HG03103 (cell line): ENCODE measurements around the gene SGPL1.
"Not testable (repeated sequence)": the region's sequence is repeated elsewhere in the genome, so short reads cannot be mapped to it uniquely, and the experiment has no call there.

ENCODE experiments used
- ATAC-seq: cut with Tn5 transposase; IDR thresholded peaks from one replicate; pipeline ENCODE4 v1.9.1; 2021; ENCODE audit warnings: low read depth; ENCODE audit not compliant: unreplicated experiment

SGPL1 gene

GRCh38 chr10:70815504-70816219, at the start of gene SGPL1:
TSS of gene SGPL1 (plus strand) at chr10:70815948. CDS start at chr10:70816854, 906 bp downstream.
- ATAC-seq, result peak; percentile 82

DNA sequence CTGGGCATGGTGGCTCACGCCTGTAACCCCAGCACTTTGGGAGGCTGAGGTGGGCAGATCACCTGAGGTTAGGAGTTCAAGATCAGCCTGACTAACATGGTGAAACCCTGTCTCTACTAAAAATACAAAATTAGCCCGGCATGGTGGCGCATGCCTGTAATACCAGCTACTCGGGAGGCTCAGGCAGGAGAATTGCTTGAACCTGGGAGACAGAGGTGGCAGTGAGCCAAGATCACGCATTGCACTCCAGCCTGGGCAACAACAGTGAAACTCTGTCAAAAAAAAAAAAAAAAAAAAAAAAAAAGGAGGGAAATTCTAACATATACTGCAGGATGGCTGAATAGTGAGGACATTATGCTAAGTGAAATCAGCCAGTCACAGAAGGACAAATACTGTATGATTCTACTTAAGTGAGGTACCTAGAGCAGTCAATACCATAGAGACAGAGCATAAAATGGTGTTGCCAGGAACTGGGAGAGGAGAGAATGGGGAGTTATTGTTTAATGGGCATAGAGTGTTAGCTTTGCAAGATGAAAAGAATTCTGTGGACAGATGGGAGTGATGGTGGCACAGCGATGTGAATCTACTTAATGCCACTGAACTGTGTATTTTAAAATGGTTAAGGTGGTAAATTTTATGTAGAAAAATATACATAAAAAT, 47.6 kb upstream of the SGPL1 start:
- not testable (repeated sequence) for ATAC-seq

- ATAC-seq, result no peak
Measured at GRCh38 chr10:70769121-70769520, 46.6 kb upstream of the SGPL1 start.

DNA sequence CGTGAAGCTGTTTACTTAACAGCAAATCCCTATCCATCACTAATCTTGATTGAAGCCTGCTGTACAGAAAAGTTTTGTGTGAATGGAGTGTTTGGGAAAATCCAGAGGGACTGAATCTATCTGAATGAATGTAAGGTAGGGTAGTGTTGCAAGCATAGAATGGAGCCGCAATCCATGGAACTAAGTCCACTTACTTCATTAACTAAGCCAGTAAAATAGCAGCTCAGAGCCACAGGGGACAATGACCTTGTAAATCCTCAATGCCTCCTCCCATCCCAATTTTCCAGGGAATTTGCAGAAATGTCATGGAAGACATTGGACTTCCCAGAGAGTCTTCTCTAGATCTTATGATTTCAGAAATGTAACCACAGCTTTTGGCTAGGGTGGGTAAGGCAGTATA, 45.7 kb upstream of the SGPL1 start:
- no peak for ATAC-seq

- not testable (repeated sequence) for ATAC-seq
Measured at GRCh38 chr10:70770516-70770915, 45.2 kb upstream of the SGPL1 start.

GRCh38 chr10:70771311-70772194, 44.2 kb upstream of the SGPL1 start:
- ATAC-seq, result no peak

- ATAC-seq, result no peak
Measured at GRCh38 chr10:70772627-70773026, 43.1 kb upstream of the SGPL1 start.

DNA sequence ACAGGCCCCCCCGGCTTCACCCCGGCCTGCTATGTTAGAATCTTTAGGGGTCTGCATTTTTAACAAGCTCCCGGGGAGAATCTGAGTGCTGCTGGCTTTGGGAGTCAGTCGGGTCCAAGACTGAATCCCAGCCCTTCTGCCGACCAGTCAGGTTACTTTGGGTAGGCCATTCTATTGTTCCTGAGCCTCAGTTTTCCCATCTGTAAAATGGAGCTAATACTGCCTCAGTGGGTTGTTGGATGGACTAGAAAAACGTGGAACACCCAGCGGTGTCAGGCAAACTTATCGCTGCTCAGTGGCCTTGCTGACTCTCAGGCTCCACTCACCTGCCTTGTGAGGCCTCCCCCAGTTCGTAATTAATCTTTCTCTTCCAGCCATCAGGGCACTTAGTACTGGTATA, 42.3 kb upstream of the SGPL1 start:
- ATAC-seq, result no peak

- ATAC-seq, result no peak
Measured at GRCh38 chr10:70773965-70774809, 41.6 kb upstream of the SGPL1 start.

DNA sequence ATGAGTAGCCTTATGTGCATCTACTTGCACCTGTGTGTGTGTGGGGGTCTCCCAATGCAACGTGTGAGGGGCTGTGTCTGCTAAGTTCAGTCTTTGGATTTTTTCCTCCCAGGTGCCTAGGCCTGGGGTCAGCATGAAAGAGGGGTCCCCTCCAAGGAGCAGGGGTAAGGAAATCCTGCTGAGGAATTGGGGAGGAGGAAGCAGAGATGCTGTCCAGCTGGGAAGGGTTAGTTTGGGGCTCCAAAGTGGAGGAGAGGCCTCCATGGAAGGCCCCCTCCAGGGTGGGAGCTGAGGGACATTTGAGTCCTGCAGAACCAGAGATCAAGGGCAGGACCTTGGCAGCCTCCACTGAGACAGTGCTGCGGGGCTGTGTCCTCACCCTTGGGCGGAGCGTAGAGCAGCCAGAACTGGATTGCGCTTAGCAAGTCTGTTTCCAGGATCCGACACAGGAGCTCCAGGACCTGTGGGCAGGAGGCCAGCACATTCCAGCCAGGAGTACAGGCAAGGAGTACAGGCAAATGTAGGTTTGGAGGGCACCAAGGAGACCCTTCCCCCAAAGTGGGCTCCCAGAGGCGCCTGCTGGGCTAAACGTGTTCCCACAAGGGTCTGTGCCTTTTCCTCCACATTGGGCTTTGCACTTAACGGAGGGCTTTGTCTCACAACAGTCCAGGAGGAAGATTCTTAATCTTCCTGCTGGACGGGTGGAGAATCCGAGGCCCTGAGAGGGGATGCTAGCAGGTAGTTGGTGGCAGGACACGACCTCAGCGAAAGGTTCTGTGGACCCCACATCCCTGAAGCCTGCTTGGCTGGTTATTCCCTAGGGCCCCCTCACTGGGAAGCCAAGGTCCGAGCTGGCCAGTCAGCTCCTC, 40.7 kb upstream of the SGPL1 start:
- ATAC-seq, result no peak

DNA sequence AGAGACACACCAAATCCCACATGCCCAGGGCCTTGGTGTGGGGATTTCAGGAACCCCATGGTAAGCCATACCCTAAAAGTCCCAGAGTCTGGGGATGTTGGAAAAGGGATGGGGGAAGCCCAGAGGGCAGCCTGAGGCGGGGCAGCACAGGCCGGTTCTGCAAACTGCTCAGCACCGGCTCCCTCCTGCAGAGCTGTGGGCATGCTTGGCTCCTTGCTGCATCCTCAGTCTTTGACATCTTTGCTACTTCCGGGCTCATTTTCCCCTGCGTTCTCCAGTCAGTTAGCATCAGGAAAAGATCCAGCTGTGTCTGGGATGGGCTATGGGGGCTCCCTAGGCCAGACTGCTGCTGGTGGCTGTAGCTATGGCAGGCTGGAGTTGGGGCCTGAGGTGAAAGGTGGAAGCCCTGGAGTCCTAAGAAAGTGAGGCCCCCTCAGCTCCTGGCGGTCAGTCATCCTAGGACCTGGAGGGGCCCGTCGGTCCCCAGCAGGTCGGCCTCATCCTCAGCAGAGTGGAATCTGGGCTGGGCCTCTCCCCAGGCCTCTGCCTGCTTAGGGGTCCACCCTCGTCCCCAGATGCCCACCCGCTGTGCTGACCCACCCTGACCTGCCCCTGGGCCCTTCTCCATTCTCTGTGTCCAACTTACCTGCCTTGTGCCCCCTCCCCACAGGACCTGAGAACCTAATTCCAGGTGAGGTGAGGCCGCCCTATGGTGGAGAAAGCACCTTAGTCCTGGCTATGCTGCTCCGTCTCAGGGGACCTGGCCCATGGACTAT, 39.9 kb upstream of the SGPL1 start:
- no peak for ATAC-seq

DNA sequence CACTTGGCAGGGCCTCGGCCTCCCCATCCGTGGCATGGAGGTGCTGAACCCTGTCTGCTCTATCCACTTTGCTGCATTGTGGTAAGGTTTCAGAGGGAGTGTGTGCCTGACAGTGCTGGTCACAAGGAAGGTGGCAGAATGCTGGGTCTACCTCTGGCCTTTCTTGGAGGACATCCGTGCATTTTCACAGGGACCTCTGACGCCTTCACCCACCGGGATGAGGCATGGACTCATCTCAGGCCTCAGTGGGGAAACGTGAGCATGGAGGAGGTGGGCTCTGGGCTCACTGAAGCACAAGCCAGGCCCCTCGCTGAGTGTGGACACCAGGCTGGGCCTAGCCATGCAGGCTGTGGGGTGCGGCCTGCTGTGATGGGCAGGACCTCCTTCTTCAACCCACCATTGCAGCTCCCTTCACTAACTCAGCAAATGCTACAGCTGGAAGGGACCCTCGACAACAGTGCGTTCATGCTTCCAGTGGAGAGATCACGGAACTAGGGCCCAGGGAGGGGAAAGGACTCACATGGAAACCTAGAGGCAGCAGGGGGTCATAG, 39.2 kb upstream of the SGPL1 start:
- no peak for ATAC-seq

- ATAC-seq, result no peak
Measured at GRCh38 chr10:70777063-70777875, 38.5 kb upstream of the SGPL1 start.

- ATAC-seq, result no peak
Measured at GRCh38 chr10:70778267-70778924, 37.4 kb upstream of the SGPL1 start.

GRCh38 chr10:70779088-70779487, 36.7 kb upstream of the SGPL1 start:
- ATAC-seq, result no peak

DNA sequence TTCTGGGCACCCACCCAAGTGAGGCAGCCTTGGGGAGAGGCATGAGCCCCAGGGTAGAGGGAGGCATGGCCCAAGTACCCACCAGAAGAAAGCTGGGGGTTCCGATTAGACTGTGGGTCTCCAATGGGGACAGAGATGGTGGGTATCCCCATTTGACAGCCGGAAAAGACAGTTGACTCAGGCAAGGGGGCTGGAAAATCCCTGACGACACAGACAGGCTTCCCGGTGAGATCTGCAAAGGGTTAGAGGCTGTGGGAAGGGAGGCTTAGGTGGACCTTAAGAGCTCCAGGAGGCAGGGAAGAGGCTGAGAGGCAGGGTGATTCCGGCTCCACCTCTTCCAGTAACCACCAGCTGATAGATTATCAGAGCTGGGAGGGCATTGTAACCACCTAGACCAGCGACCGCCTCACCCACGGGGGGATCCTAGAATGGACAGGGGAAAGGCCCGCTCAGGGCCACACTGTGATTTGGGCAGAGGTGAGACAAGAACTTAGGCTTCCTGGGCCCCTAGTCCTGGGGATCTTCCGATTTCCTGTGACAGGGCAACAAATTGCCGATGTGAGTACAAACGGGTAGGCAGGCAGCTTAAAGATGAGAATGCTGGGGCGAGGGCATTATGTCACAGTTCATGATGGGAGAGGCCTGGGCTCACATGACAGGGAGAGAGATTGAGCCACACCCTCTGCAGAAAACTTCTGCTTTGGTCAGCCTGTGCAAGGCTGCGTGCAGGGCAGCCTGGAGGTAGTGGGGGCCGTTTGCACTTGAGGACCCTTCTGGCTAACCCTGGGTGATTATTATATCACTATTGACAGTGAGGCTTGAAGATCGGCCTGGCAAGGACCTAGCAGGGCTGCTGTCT, 36.0 kb upstream of the SGPL1 start:
- no peak for ATAC-seq
